H9 (cell line): ENCODE measurements around the gene C11orf58. TPM values are rescaled to one million over a fixed set of nuclear protein-coding genes. Genes with fewer than 3 reads are reported as not detected.

Experiments used
- DNase-seq: peaks from one replicate; pipeline ENCODE4 v3.0.0-alpha.2; 2017
- H2AFZ ChIP-seq: one replicate; pipeline ENCODE4 v1.6.1; 2013; ENCODE audit warnings: mild to moderate bottlenecking, low read length, control low read depth, moderate library complexity
- H2AK5ac ChIP-seq: 2 replicates; pipeline ENCODE4 v1.6.1; 2013; ENCODE audit warnings: low read length, control low read depth, mixed read lengths; ENCODE audit not compliant: insufficient read length
- H2BK120ac ChIP-seq: one replicate; pipeline ENCODE4 v1.6.1; 2013; ENCODE audit warnings: low read depth, mild to moderate bottlenecking, low read length, control low read depth, inconsistent platforms; ENCODE audit not compliant: poor library complexity, severe bottlenecking
- H2BK12ac ChIP-seq: 2 replicates; pipeline ENCODE4 v1.6.1; 2013; ENCODE audit warnings: low read length, control low read depth, mixed read lengths, low read depth; ENCODE audit not compliant: insufficient read length
- H2BK15ac ChIP-seq: 2 replicates; pipeline ENCODE4 v1.6.1; 2013; ENCODE audit warnings: low read depth, low read length, control low read depth
- H2BK20ac ChIP-seq: one replicate; pipeline ENCODE4 v1.6.1; 2013; ENCODE audit warnings: low read depth, mild to moderate bottlenecking, low read length, control low read depth, inconsistent platforms; ENCODE audit not compliant: poor library complexity, severe bottlenecking
- H2BK5ac ChIP-seq: 2 replicates; pipeline ENCODE4 v1.6.1; 2013; ENCODE audit warnings: low read length, control low read depth, mixed read lengths; ENCODE audit not compliant: insufficient read length
- H3K14ac ChIP-seq: 2 replicates; pipeline ENCODE4 v1.6.1; 2013; ENCODE audit warnings: low read length, control low read depth; ENCODE audit not compliant: insufficient read depth
- H3K18ac ChIP-seq: 2 replicates; pipeline ENCODE4 v1.6.1; 2013; ENCODE audit warnings: low read depth, mild to moderate bottlenecking, mixed read lengths, low read length, control low read depth; ENCODE audit not compliant: insufficient read length
- H3K23ac ChIP-seq: 2 replicates; pipeline ENCODE4 v1.6.1; 2013; ENCODE audit warnings: low read length, control low read depth, mixed read lengths, low read depth; ENCODE audit not compliant: insufficient read length
- H3K23me2 ChIP-seq: 2 replicates; pipeline ENCODE4 v1.6.1; 2013; ENCODE audit warnings: low read depth, mild to moderate bottlenecking, mixed read lengths, low read length, control low read depth; ENCODE audit not compliant: insufficient read length, poor library complexity, severe bottlenecking
- H3K27ac ChIP-seq: 2 replicates; pipeline ENCODE4 v1.5.1; 2013; ENCODE audit warnings: low read length, control low read depth, mixed read lengths, low read depth; ENCODE audit not compliant: insufficient read length
- H3K27me3 ChIP-seq: 2 replicates; pipeline ENCODE4 v1.6.1; 2013; ENCODE audit warnings: low read length, control low read depth, inconsistent platforms; ENCODE audit not compliant: insufficient read depth
- H3K4ac ChIP-seq: 2 replicates; pipeline ENCODE4 v1.6.1; 2013; ENCODE audit warnings: low read depth, mild to moderate bottlenecking, control low read depth, inconsistent platforms, low read length, moderate library complexity
- H3K4me1 ChIP-seq: 2 replicates; pipeline ENCODE4 v1.6.1; 2013; ENCODE audit warnings: low read length, control low read depth, inconsistent platforms; ENCODE audit not compliant: insufficient read depth
- H3K4me2 ChIP-seq: 2 replicates; pipeline ENCODE4 v1.6.1; 2013; ENCODE audit warnings: low read length, control low read depth, mixed read lengths; ENCODE audit not compliant: insufficient read length, insufficient read depth
- H3K56ac ChIP-seq: 2 replicates; pipeline ENCODE4 v1.6.1; 2013; ENCODE audit warnings: low read depth, mild to moderate bottlenecking, mixed read lengths, low read length, control low read depth; ENCODE audit not compliant: insufficient read length
- H3K79me1 ChIP-seq: 2 replicates; pipeline ENCODE4 v1.6.1; 2013; ENCODE audit warnings: low read depth, mild to moderate bottlenecking, moderate library complexity, low read length, control low read depth, inconsistent platforms; ENCODE audit not compliant: insufficient read depth, poor library complexity, severe bottlenecking
- H3K79me2 ChIP-seq: 2 replicates; pipeline ENCODE4 v1.6.1; 2013; ENCODE audit warnings: low read length, control low read depth, inconsistent platforms; ENCODE audit not compliant: insufficient read depth
- H3K9ac ChIP-seq: 2 replicates; pipeline ENCODE4 v1.6.1; 2013; ENCODE audit warnings: low read length, control low read depth, mixed read lengths; ENCODE audit not compliant: insufficient read length; ENCODE audit errors: extremely low read depth
- H3K9me3 ChIP-seq: one replicate; pipeline ENCODE4 v1.6.1; 2013; ENCODE audit warnings: low read depth, low read length, inconsistent platforms; ENCODE audit not compliant: control insufficient read depth
- H3T11ph ChIP-seq: one replicate; pipeline ENCODE4 v1.6.1; 2013; ENCODE audit warnings: mild to moderate bottlenecking, low read length, control low read depth, inconsistent platforms
- H4K20me1 ChIP-seq: one replicate; pipeline ENCODE4 v1.6.1; 2013; ENCODE audit not compliant: control insufficient read depth, insufficient read length, insufficient read depth
- H4K5ac ChIP-seq: 2 replicates; pipeline ENCODE4 v1.6.1; 2013; ENCODE audit warnings: low read depth, mild to moderate bottlenecking, mixed read lengths, low read length, control low read depth; ENCODE audit not compliant: insufficient read length
- H4K8ac ChIP-seq: replicated peaks from 2 replicates; pipeline ENCODE4 v1.6.1; 2013; ENCODE audit warnings: low read length, control low read depth, mixed read lengths, low read depth; ENCODE audit not compliant: insufficient read length
- H4K91ac ChIP-seq: 2 replicates; pipeline ENCODE4 v1.6.1; 2013; ENCODE audit warnings: low read depth, mild to moderate bottlenecking, moderate library complexity, mixed read lengths, low read length, control low read depth; ENCODE audit not compliant: insufficient read length
- H3K27ac Mint-ChIP-seq, 3 experiments: 2 replicates in 2 of 3; 3 replicates in 1 of 3; pipeline ENCODE4 v1.8.0; 2020 to 2021; ENCODE audit warnings: mixed read lengths in 3 of 3, mild to moderate bottlenecking in 1 of 3, moderate library complexity in 1 of 3
- H3K27me3 Mint-ChIP-seq: 2 replicates; pipeline ENCODE4 v1.8.0; 2021; ENCODE audit warnings: low read depth, mild to moderate bottlenecking, moderate library complexity, mixed read lengths
- H3K36me3 Mint-ChIP-seq, 3 experiments: 2 replicates in 2 of 3; 3 replicates in 1 of 3; pipeline ENCODE4 v1.8.0; 2020 to 2021; ENCODE audit warnings: low read depth in 3 of 3, mixed read lengths in 3 of 3; ENCODE audit not compliant: insufficient read depth in 1 of 3
- H3K4me1 Mint-ChIP-seq, 2 experiments: 2 replicates each; pipeline ENCODE4 v1.8.0; 2020; ENCODE audit warnings: mixed read lengths in 2 of 2
- H3K4me3 Mint-ChIP-seq, 2 experiments: 2 replicates in 1 of 2; 3 replicates in 1 of 2; pipeline ENCODE4 v1.8.0; 2020 to 2021; ENCODE audit warnings: mild to moderate bottlenecking in 2 of 2, mixed read lengths in 2 of 2, moderate library complexity in 1 of 2
- H3K9me3 Mint-ChIP-seq, 2 experiments: 2 replicates in 1 of 2; 3 replicates in 1 of 2; pipeline ENCODE4 v1.8.0; 2020; ENCODE audit warnings: mild to moderate bottlenecking in 2 of 2, mixed read lengths in 2 of 2, moderate library complexity in 1 of 2
- WGBS: extraction: QIAGEN DNeasy Blood & Tissue Kit; methylation state at CpG from one replicate; pipeline ENCODE4 v1.1.7; 2013; ENCODE audit warnings: missing lambda C conversion rate, low lambda C conversion rate, mixed read lengths; ENCODE audit not compliant: insufficient read length; ENCODE audit errors: extremely low coverage; 5-methylcytosine and 5-hydroxymethylcytosine counted together
- total RNA-seq: library from RNA; stranded (reverse); gene quantifications from 2 replicates; pipeline ENCODE4 v1.2.1, GENCODE V29; 2021
- TF ChIP-seq, protein P1 (sequence below): fragments of 200-600 bp; sonication (generic); conservative IDR thresholded peaks from 3 replicates; pipeline ENCODE4 v1.8.0; 2021; ENCODE audit warnings: antibody characterized with exemption, mild to moderate bottlenecking

C11orf58 gene
- total RNA-seq, 1 experiment from 2014 or later: 169 TPM

DNA sequence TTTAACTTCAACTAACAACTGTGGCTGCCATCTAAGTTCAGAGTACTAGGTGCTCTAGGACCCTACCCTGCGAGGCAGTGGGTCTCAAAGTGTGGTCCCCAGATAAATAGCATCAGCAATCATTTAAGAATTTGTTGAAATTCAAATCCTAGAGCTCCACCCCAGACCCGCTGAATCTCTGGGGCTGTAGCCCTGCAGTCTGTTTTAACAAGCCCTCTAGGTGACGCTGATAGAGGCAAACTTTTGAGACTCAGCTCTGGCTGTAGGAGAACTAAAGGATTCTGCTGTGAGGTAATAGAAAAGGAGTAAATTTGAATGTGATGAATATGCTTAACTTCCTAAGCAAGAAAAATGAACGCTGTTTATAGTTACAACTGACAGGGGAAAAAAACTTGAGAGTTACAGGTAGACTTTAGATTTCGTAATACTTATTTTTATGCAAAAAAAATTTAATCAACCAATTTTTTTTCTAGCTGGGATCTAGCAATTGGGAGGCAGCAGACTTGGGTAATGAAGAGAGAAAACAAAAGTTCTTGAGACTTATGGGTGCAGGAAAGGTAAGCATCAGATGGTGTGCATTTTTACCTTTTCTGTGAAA lies 5.8 kb downstream of the C11orf58 start:
- Histone ChIP-seq H3K56ac (no peak overlapping the region), H3K4ac (no peak overlapping the region), H4K5ac (no peak overlapping the region), H3K9me3 (no peaks in the 10 kb centered on the region), H2BK120ac (no peak overlapping the region), H3K23ac (no peak overlapping the region), H3T11ph (no peak overlapping the region), H2AK5ac (no peak overlapping the region), H4K20me1 (no peaks in the 10 kb centered on the region), H3K4me2 (no peak overlapping the region), H3K4me1 (no peaks in the 10 kb centered on the region; the same call in 1 of the 2 replicates), H3K79me1 (no peaks in the 10 kb centered on the region), H3K18ac (no peak overlapping the region), H4K91ac (no peak overlapping the region), H3K14ac (no peak overlapping the region), H3K27me3 (no peaks in the 10 kb centered on the region), H2BK5ac (no peak overlapping the region), H2BK20ac (no peak overlapping the region), H3K23me2 (peaks cover 5% of the 10 kb centered on the region), H3K27ac (no peak overlapping the region), H2AFZ (no peak overlapping the region), H2BK12ac (no peak overlapping the region), H2BK15ac (no peak overlapping the region), H3K9ac (no peak overlapping the region), H4K8ac (no peak overlapping the region), H3K79me2 (peaks cover 24% of the 10 kb centered on the region)
- DNase-seq: no peak
- H3K4me3 Mint-ChIP-seq: no peak overlapping the region
- H3K27me3 Mint-ChIP-seq: no peaks in the 10 kb centered on the region
- no peak overlapping the region; a peak in 1 of 7 replicates for H3K27ac Mint-ChIP-seq
- peaks cover 44 to 64% (median 64%) of the 10 kb centered on the region in 3 experiments for H3K36me3 Mint-ChIP-seq
- TF ChIP-seq, protein P1, sequence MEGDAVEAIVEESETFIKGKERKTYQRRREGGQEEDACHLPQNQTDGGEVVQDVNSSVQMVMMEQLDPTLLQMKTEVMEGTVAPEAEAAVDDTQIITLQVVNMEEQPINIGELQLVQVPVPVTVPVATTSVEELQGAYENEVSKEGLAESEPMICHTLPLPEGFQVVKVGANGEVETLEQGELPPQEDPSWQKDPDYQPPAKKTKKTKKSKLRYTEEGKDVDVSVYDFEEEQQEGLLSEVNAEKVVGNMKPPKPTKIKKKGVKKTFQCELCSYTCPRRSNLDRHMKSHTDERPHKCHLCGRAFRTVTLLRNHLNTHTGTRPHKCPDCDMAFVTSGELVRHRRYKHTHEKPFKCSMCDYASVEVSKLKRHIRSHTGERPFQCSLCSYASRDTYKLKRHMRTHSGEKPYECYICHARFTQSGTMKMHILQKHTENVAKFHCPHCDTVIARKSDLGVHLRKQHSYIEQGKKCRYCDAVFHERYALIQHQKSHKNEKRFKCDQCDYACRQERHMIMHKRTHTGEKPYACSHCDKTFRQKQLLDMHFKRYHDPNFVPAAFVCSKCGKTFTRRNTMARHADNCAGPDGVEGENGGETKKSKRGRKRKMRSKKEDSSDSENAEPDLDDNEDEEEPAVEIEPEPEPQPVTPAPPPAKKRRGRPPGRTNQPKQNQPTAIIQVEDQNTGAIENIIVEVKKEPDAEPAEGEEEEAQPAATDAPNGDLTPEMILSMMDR: no peak
- peaks cover 21% of the 10 kb centered on the region in 2 experiments for H3K4me1 Mint-ChIP-seq
- no CpG with 5 or more reads among the region's 5 CpGs for WGBS
- H3K9me3 Mint-ChIP-seq: peaks cover 2 to 6% of the 10 kb centered on the region in 2 experiments; a peak in 3 of 5 replicates
